ENCODE measurements around the gene LAPTM5.
"Not testable (repeated sequence)": the region's sequence is repeated elsewhere in the genome, so short reads cannot be mapped to it uniquely, and the experiment has no call there.

LAPTM5 gene

DNA sequence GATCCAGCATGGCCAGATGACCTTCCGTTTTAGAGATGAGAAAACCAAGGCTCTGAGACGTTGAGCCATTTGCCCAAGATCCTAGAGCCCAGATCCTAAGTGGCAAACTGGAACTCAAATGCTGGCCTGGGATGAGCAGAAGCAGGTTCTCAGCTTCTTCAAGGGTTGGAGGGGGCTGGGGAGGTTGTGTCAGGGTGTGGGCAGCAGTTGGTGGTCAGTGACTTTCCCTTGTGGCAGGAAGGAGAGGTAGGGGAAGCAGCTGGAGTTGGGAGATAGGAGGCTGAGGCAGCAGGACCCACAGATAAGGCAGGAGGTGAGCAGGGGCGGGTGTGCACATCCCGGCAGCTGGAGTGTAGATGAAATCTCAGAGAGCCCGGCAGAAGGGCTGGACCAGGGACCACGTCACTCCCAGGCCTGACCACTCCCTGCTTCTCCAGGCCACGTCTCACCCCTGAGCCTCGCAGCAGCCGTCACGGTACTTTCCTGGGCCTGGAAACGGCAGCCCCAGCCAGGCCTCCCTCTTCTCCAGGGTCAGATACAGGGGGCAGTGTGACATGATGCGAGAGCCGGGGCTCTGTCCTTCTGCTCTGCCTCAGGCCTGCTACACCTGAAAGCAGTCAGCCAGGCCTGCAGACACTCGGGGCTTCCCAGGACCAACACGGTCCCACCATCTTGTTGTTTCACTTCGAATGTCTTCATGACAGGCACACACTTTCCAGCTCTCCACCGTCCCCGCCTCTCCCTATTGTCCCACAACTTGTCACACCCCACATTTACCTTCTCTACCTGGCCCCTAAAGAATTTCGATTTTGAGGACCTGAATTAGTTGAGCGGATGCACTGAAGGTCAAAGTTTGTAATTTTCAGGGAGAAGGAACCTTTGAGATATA lies 11.5 kb upstream of the LAPTM5 start:
- no peak for DNase-seq

DNA sequence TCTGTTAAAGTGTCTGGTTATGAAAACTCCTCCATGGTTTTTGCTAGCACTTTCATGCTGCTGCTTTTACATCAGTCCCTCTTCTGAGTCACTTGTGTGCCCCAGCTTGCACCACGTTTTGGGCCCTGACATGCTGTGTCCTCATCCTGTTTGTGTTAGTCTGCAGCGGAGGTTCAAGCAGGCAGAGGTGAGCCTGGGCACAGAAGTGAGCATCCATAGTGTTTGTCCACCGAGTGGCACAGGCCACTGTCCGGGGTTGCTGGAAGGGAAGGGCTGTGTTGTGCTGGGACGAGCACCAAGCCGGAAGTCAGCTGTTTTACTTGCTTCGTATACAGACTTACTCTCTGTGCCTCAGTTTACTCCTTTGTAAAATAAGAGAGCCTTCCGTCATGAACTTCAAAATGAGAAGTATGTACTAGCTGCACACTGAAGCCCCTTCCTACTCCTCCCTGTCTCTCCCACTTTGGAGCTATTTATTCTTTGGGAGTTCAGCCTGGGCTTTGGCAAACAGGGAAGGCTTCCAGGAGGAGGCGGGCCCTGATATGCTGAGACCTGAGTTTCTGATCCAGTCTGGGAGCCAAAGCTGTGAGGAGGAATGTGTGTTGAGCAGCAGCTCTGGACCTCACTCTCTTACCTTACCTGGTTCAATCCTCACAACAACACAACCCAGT lies 10.7 kb upstream of the LAPTM5 start:
- DNase-seq, result no peak

DNA sequence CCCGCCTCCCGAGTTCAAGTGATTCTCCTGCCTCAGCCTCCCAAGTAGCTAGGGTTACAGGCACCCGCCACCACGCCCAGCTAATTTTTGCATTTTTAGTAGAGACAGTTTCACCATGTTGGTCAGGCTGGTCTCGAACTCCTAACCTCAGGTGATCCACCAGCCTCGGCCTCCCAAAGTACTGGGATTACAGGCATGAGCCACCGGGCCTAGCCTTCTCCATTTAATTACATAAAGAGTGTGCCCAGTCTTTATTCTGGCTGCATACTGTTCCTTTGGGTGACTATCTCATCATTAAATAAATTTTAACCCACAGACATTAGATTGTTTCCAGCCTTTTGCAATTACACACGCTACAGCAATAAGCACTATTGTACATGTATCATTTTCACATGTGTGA lies 9.4 kb upstream of the LAPTM5 start:
- not testable (repeated sequence) for DNase-seq

DNA sequence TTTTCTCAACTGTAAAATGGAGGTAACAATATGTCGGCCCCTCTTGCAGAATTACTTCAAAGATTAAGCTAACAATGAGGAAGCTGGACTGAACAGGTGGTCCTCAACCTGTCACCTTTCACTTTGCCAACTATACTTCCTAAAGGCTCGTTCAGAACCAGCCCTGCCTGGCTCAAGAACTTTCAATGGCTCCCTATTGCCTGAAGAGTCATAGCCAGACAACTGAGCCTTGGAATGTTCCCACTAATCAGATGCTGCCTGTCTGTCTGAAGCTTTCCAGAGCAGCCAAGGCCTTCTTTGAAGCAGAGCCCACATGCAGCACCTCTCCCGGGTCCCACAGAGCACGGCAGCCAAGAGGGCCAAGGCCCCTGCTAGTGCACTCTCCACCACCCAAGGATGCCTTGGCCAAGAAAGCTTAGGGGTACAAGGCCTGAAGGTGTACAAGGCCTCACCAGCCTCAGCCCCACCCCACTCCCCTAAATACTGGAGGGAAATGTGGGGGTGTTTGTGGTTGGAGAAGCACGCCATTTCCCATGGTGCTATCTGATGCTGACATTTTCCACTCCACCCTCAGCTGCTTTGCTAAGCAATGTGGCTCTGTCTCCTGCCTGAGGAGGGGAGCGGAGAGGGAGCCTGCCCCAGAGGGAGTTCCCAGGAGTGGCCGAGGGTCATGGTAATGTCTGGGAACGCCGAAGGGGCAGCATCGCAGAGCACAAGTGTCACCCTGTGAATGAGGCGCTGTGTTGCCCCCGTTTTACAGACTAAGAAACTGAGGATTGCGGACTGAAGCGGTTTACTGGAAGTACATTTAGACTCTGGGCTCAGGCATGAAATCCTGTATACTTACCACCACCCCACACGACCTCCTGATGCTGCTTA lies 8.2 kb upstream of the LAPTM5 start:
- DNase-seq, result no peak

DNA sequence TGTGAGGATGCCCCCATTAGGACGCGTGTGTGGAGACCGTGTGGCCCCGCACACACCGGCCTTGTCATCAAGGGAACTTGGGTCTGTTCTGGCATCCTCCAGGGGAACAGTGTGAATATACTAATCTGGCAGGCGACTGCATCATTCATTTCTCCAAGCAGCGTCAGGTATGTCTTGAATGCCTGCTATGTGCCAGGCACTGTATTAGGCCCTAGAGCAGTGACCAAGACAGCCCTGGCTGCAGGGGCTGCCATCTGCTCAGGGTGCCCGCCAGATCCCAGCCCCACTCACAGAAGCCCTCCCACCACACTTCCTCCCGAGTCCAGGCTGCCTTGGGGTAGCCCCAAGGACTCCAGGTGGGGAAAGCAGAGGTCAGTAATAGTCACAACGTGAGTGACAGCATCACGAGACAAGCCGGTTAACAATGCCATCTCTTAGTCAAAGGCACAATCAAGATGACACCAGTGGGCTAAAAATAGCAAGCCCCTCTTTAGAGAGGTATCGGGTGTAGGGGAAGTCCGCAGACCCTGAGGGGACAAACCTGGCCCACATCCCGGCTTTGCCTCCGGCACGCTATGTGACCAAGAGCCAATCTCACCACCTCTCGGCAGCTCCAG lies 7.5 kb upstream of the LAPTM5 start:
- DNase-seq, result no peak

DNA sequence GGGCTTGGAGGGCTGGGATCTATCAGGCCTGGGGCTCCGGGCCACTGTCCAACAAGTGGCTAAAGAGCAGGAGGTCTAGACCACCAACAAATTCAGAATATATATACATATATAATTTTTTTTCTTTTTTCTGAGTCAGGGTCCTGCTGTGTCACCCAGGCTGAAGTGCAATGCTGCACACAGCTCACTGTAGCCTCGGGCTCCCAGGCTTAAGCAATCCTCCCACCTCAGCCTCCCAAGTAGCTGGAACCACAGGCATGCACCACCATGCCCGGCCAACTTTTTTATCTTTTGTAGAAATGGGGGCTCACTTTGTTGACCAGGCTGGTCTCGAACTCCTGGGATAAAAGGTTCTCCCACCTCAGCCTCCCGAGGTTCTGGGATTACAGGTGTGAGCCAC lies 6.8 kb upstream of the LAPTM5 start:
- no peak for DNase-seq

DNA sequence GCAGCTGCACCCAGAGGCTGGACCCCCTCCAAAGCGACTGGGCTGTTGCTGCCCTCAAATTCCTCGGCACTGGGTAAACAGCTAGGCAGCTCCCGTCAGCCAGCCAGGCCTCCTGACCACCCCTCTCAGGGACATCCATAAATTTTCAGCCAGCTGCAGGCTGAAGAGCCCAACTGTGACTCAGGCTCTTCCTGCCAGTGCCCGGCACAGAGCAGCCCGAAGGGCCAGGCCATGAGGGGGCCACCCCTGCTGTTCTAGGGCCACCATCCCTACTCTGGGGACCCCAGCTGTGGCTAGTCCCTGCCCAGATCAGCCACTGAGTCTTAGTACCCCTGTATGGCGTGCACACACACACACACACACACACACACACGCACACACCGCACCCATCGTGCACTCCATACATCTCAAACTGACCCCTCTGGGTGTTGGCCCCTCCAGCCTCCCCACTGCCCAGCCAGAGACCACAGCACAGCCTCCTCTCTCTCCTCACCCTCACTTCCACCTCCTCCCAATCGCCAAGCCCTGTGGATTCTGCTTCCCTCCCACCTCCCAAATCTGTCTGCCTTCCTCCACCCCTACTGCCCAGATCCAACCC lies 6.2 kb upstream of the LAPTM5 start:
- DNase-seq, result no peak

DNA sequence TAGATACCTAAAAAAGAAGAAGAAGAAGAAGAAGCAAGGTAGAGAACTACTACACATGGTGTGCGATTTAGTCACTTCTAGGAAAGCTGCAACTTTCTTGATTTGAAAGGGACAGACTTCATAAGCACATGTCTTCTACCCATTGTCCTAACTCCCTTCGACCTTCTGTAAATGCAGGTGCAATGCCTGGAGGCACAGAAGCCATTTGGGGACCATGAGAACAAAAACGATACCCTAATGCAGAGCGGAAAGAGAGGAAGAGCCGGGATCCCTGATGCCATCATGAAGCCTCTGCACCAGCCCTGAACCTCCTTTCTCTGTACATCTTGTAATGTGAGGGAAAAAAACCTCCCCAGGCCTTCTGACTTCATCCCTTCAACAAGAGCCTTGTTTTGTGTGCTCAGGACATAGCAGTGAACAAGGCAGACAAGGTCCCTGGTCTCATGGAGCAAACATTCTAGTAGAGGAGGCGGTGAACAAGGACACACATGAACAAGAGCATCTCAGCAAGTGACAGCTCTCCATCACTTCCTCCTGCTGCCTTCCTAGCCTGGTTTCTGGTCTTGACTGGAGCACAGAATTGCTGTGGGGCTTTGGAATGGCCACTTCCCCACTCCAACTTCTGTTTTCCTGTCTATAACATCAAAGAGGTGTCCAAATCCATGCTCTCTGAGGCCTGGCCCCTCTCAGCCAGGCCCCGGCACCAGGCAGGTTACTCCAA lies 5.5 kb upstream of the LAPTM5 start:
- no peak for DNase-seq

DNA sequence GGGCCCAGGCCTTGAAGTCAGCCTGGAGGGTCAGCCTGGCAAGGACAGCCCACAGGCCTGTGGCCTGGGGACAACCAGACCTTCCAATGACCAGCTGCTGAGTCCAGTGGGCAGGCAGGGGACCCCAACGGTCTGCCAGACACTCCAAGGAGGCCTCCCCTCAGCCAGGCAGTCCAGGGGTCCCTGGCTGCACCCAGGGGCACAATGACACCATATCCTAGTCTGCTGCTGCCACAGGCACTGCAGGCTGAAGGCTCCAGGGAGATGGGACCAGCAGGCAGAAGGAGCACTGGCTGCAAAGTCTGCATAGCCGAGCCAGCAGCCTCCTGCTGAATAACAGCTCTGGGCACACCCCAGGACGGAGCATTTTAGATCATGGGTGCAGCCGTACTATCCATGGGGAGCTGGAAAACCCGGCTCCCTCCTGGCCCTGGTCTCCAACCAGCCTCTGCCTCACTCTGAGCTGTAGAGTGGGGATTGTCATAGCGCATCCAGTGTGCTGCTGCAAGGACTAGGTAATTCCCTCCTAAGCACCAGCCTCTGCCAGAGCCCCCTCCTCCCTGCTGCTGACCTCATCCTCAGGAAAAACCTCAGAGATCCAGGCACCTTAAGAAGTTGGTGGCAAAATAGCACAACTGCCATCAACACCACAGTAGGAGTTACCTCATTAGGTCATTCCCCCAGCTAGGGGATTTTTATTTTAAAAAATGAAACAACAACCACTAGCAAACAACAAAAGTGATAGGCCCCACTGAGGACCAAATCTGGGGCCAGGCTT lies 4.8 kb upstream of the LAPTM5 start:
- DNase-seq, result no peak

DNA sequence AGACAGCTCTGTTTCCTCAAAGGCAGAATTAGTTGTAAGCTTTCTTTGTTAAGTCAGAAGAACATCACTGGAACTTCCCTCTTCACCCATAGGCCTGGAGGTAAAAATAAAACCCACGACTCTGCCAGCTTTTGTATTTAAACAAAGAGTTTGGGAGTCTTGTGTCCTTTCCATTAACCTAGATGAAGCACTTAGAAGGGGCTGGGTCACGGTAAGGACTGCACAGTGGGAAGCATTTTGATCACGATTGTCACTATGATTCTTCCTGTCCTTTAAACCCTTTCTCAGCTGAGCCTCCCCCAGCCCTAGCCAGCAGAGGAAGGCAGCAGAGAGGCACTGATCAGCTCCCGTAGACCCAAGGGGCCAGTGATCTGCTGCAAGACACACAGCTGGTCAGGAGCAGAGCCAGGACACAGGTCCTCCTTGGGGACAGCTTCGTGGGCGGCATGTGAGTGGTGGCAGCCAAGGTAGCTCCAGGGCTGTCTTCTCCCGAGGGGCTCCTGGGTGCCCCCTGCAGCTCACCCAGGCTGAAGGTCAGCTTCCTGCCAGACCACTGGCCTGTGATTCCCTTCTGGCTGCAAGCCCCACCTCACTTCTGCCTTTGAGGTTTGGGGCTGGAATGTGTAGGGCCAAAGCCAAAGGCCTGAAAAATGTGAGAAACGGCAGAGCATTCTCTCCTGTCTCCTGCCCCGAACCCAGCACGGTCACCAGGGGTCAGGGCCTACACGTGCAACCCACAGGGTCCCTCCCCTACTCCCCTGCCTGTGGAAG lies 4.0 kb upstream of the LAPTM5 start:
- DNase-seq, result no peak

DNA sequence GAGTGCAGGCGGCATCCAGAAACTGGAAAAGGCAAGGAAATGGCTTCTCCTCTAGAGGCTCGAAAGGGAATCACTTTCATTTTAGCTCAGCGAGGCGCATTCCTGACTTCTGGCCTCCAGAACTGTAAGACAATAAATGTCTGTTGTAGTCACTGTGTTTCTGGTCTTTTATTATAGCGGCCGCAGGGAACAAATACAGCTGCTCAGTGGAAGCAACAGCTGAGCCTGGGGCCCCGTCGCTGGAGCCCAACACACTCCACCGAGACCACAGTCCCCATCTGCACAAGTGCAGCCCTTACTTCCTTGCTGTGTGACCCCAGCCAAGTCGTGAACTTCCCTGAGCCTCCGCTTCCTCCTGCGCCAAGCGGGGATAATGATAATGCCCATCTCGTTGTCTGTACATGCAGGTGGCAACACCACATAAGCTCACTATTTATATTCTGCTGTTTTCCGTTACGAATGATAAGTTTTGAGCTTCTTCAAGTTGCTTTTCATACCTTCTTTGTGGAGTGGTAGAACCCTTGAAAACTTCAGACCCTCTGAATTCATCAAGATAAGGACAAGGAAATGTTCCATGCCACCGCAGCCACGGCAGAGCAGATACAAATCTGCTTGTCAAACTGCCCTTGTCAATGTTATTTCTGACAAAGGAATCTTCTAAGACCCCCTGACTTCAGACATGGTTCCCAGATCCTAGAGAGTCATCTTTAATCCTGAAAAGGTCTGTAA lies 3.2 kb upstream of the LAPTM5 start:
- DNase-seq, result no peak

DNA sequence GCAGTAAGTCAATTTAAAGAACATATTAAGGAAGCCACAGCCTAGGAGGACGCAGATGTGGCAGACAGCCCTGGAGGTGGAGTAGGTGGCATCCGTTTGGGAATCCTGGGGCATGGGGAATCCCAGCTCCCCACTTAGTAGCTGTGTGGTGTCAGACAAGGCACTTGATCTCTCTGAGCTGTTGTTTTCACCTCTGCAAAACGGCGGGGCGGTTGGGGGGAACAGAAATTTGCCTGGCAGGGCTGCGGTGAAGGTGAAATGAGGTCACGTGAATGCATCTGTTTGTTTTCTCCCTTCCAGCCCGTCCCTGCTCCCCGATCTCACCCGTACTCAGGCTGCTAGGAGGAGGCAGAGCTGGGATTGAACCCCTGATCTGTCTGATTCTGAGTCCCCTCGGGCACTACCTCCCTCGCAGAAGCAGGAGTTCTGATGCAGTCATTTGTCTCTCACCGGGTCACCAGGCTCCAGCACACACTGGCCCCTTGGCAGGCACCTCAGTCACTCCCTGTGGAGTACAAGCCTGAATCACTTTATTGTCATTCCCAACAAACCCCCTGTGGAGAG lies 2.2 kb upstream of the LAPTM5 start:
- DNase-seq, result peak; percentile 55

DNA sequence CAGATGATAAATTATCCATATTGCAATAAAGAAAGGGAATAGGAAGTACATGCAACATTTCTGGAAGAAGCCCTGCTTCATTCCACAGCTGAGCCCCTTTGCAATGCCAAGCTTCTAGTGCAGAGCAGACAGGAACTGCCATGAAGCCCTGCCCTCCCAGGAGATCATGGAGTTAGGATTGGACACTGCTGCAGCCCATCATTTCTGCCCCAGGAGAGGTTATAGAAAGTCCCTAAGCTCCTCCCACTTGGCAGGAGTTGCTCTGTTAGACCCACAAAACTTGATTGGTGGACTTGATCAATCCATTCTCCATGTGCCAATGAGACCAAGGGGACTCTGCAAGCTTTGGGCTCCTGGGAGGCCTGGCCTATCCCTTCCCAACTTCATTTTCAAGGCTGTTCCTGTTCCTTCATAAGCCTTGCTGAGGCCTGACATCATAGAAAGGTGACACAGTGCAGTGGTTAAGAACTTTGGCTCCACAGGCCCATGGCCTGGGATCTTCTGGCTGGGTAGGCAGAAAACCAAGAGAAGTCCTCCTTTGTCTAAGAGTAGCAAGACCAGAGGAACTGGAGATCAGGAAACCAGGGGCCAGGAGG lies 1.3 kb upstream of the LAPTM5 start:
- DNase-seq, result peak; percentile 64

DNA sequence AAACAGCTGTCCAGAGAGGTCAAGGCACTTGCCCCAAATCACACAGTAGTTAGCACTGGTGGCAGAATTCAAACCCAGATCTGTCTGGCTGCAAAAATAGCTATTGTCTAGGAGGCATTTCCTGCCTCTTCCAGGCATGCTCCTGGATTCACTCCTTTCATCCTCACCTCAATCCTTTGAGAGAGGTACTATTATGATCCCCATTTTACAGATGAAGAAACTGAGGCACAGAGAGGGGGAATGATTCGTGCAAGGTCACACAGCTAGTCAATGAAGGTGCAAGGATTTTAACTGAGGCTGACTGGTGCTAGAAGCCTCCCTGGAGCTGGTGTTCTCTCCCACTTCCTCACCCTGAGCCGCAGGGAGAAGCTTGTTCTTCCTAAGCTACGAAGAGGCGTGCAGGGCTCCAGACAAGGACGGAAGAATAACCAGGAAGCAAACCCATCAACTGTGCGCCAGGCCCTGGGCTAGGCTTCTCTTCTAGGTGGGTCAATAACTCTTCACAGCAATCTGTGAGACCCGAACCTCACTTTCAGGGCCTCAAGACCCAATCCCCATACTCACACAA lies 631 bp upstream of the LAPTM5 start:
- no peak for DNase-seq

DNA sequence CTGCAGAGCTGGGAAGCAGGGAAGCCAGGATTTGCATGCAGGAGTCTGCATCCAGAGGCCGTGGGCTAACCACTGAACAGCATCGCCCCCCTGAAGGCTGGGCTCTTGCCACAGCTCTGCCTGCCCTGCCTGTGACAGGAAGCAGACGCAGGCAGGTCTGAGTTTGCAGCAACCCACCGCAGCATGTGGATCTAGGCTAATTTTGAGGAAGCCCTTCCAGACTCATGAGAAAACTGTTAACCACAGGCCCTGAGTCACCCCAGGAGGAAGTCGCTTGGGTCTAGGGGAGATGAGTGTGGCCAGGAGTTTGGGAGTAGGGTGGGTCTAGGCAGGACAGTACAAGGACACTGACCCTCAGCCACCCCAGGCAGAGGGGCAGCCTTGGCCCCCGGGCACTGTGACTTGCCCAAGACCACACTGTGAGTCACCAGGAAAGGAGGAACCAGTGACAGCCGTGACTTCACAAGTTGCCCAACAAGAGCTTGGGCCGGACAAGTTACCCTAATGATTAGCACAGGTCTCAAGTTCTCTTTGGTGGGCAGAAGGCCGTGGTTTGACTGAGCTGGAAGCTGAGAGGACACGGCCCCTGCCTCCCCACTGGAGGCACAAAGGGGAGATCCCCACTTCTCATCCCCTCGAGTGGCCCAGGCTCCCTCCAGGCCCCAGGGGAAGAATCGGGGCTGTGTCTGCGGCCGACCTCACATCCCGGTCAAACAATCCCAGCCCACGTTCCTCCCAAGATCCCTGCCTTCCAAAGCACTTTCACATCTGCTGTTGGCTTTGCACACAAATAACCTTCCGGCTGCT lies 826 bp downstream of the LAPTM5 start:
- peak; percentile 91 for DNase-seq

DNA sequence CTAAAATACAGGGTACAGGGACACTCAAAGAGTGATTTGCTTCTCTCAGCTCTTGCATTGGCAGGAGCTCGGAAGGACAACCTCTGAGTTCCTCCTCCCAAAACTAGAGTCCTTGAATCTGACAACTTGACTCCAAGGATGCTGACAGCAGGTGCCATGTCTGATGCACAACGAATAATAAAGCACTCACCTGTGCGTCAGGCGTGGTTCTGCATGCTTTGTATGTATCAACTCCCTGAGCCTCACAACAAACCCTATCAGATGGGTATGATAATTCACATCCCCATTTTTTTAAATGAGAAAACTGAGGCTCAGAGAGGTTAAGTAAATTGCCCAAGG lies 1.4 kb downstream of the LAPTM5 start:
- DNase-seq, result no peak

DNA sequence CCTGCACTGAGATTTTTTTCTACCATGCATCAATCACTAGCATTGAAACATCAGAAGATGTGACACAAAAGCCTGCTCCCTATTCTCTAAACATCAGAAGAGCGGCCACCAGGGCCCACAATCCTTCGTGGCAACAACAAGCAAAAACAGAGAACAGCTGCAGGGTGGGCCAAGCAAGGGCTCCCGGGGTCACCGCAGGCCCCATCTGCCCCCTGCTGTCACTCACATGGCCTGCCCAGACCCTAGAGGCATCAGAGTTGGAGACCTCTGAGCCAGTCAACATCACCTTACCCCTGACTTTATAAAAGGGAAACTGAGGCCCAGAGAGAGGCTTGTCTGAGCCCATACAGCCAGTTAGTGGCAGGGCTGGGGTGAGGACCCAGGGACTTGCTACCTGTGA lies 1.8 kb downstream of the LAPTM5 start:
- no peak for DNase-seq

DNA sequence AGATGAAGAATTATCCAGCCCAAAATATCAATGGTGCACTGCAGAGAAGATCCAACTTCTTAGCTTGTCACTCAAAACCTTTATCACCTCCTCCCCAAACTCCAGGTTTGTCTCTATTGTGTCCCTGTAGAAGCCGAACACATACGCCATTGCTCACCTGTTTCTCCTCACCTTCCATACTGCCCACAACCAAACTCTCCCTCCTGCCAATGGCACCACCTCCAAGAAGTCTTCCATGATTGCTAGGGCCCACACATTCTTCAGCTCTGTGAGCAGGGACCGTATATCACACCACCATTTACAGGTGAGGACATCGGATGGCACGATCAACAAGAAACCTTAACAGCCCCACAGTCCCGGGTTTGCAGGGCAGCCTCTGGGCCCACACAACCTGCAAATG lies 2.2 kb downstream of the LAPTM5 start:
- DNase-seq, result no peak
